ENCODE results near the gene KNDC1.

KNDC1 gene

GRCh38 chr10:133166504-133166827 is 6.4 kb downstream of the KNDC1 start:
- H3K4me3 ChIP-seq (ENCODE audit: low read depth, low read length) = no peak overlapping the region
- in situ Hi-C loops (cut with HindIII; ENCODE audit: low sequenced_read_pairs) = no loop called here
- TF ChIP-seq, protein P1, sequence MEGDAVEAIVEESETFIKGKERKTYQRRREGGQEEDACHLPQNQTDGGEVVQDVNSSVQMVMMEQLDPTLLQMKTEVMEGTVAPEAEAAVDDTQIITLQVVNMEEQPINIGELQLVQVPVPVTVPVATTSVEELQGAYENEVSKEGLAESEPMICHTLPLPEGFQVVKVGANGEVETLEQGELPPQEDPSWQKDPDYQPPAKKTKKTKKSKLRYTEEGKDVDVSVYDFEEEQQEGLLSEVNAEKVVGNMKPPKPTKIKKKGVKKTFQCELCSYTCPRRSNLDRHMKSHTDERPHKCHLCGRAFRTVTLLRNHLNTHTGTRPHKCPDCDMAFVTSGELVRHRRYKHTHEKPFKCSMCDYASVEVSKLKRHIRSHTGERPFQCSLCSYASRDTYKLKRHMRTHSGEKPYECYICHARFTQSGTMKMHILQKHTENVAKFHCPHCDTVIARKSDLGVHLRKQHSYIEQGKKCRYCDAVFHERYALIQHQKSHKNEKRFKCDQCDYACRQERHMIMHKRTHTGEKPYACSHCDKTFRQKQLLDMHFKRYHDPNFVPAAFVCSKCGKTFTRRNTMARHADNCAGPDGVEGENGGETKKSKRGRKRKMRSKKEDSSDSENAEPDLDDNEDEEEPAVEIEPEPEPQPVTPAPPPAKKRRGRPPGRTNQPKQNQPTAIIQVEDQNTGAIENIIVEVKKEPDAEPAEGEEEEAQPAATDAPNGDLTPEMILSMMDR (IDR thresholded peaks at IDR 0.05; ENCODE audit: low read depth, low read length, missing control alignments) = no peak
- DNase-seq (ENCODE audit: low read depth) = no peak

DNA sequence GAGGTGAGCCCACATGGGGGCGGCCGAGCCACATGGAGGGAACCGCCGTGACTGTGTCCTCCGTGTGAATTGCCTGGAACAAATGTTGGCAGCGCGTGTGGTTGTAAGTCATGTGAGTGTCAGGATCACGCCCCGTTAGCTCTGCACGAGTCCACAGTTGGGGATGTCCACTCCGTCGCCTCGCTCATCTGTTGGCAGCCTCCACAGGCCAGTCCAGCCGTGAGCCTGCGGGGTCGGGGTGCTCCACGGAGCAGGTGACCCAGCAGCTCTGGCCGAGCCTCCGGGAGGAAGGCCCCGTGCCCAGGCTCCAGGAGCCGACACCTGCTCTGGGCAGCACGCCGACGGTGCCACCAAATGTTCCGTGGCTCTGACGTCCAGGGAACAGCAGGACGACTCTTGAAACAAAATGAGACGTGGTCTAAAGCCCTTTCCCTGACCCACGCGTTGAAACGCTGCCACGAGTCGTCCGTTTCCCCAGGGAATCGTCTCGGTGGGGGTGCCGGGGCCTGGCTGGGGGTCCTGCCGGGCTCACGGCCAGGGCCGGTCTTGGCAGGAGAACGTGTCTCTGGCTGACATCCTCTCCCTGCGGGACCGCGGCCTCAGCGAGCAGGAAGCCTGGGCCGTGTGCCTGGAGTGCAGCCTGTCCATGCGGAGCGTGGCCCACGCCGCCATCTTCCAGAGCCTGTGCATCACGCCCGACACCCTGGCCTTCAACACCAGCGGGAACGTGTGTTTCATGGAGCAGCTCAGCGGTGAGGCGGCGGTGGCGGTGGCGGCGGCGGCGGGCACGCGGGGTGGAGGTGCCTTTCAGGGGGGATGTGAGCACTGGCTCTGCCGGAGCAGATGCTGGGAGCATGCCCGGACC is 7.0 kb downstream of the KNDC1 start:
- in situ Hi-C loops (cut with HindIII; ENCODE audit: low sequenced_read_pairs) = no loop called here
- TF ChIP-seq, protein P1 (IDR thresholded peaks at IDR 0.05; ENCODE audit: low read depth, low read length, missing control alignments) = no peak
- DNase-seq (ENCODE audit: low read depth) = no peak
- H3K4me3 ChIP-seq (ENCODE audit: low read depth, low read length) = no peak overlapping the region

GRCh38 chr10:133167693-133168616 is 7.9 kb downstream of the KNDC1 start:
- TF ChIP-seq, protein P1 (IDR thresholded peaks at IDR 0.05; ENCODE audit: low read depth, low read length, missing control alignments) = no peak
- in situ Hi-C loops (cut with HindIII; ENCODE audit: low sequenced_read_pairs) = no loop called here

GRCh38 chr10:133168617-133169031 is 8.6 kb downstream of the KNDC1 start:
- TF ChIP-seq, protein P1 (IDR thresholded peaks at IDR 0.05; ENCODE audit: low read depth, low read length, missing control alignments) = no peak
- in situ Hi-C loops (cut with HindIII; ENCODE audit: low sequenced_read_pairs) = no loop called here
- H3K4me3 ChIP-seq (ENCODE audit: low read depth, low read length) = no peak overlapping the region
- no peak for DNase-seq (ENCODE audit: low read depth)

More at GRCh38 chr10:133167693-133168616, 7.9 kb downstream of the KNDC1 start:
- DNase-seq (ENCODE audit: low read depth) = no peak
- no peak overlapping the region for H3K4me3 ChIP-seq (ENCODE audit: low read depth, low read length)

GRCh38 chr10:133169173-133169947 is 9.3 kb downstream of the KNDC1 start:
- no peak overlapping the region for H3K4me3 ChIP-seq (ENCODE audit: low read depth, low read length)
- TF ChIP-seq, protein P1 (IDR thresholded peaks at IDR 0.05; ENCODE audit: low read depth, low read length, missing control alignments) = no peak
- in situ Hi-C loops (cut with HindIII; ENCODE audit: low sequenced_read_pairs) = no loop called here
- DNase-seq (ENCODE audit: low read depth) = no peak

GRCh38 chr10:133170092-133170491 is 10.1 kb downstream of the KNDC1 start:
- in situ Hi-C loops (cut with HindIII; ENCODE audit: low sequenced_read_pairs) = no loop called here
- no peak for DNase-seq (ENCODE audit: low read depth)
- TF ChIP-seq, protein P1 (IDR thresholded peaks at IDR 0.05; ENCODE audit: low read depth, low read length, missing control alignments) = no peak
- H3K4me3 ChIP-seq (ENCODE audit: low read depth, low read length) = no peak overlapping the region

Data from astrocyte of the cerebellum (primary cell).